ENCODE measurements around the gene PMM1.

PMM1 gene

DNA sequence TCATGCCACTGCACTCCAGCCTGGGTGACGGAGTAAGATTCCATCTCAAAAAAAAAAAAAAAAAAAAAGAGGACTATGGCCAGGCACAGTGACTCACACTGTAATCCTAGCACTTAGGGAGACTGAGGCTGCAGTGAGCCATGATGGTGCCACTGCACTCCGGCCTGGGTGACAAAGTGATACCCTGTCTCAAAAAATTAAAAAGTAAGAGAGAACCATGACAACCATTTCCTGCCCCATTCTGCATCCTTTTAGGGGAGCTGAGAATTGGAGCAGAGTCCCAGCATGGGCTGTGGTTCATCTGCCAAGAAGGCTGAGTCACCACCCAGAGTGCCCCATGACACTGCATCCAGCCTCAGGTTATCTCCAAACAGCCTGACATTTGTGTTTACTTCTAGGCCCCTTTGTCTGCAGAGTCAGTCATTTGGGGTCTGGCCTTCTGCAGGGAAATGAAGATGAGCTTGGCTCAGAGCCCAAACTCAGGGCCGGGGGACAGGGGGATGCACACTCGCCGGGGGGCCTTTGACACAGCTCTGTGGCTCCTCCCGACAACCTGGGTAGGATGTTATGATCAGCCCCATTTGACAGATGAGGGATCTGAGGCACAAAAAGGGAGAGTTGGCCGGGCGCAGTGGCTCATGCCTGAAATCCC lies 24.1 kb downstream of the PMM1 start:
- Histone ChIP-seq H3K27me3 (ENCODE audit: insufficient read depth, poor library complexity, severe bottlenecking) (no peaks in the 10 kb centered on the region), H3K4me3 (replicated peaks; ENCODE audit: insufficient read depth, low read length) (no peak overlapping the region), H3K27ac (replicated peaks) (no peak overlapping the region)
- TF ChIP-seq, protein P1, sequence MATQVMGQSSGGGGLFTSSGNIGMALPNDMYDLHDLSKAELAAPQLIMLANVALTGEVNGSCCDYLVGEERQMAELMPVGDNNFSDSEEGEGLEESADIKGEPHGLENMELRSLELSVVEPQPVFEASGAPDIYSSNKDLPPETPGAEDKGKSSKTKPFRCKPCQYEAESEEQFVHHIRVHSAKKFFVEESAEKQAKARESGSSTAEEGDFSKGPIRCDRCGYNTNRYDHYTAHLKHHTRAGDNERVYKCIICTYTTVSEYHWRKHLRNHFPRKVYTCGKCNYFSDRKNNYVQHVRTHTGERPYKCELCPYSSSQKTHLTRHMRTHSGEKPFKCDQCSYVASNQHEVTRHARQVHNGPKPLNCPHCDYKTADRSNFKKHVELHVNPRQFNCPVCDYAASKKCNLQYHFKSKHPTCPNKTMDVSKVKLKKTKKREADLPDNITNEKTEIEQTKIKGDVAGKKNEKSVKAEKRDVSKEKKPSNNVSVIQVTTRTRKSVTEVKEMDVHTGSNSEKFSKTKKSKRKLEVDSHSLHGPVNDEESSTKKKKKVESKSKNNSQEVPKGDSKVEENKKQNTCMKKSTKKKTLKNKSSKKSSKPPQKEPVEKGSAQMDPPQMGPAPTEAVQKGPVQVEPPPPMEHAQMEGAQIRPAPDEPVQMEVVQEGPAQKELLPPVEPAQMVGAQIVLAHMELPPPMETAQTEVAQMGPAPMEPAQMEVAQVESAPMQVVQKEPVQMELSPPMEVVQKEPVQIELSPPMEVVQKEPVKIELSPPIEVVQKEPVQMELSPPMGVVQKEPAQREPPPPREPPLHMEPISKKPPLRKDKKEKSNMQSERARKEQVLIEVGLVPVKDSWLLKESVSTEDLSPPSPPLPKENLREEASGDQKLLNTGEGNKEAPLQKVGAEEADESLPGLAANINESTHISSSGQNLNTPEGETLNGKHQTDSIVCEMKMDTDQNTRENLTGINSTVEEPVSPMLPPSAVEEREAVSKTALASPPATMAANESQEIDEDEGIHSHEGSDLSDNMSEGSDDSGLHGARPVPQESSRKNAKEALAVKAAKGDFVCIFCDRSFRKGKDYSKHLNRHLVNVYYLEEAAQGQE (IDR thresholded peaks at IDR 0.05; ENCODE audit: insufficient replicate concordance, low read depth) = no peak
- no peak for TF ChIP-seq GABPA (IDR thresholded peaks at IDR 0.05; ENCODE audit: low read depth)
- no peak for TF ChIP-seq POLR2AphosphoS5 (IDR thresholded peaks at IDR 0.05; ENCODE audit: low read depth)
- TF ChIP-seq, protein P2, sequence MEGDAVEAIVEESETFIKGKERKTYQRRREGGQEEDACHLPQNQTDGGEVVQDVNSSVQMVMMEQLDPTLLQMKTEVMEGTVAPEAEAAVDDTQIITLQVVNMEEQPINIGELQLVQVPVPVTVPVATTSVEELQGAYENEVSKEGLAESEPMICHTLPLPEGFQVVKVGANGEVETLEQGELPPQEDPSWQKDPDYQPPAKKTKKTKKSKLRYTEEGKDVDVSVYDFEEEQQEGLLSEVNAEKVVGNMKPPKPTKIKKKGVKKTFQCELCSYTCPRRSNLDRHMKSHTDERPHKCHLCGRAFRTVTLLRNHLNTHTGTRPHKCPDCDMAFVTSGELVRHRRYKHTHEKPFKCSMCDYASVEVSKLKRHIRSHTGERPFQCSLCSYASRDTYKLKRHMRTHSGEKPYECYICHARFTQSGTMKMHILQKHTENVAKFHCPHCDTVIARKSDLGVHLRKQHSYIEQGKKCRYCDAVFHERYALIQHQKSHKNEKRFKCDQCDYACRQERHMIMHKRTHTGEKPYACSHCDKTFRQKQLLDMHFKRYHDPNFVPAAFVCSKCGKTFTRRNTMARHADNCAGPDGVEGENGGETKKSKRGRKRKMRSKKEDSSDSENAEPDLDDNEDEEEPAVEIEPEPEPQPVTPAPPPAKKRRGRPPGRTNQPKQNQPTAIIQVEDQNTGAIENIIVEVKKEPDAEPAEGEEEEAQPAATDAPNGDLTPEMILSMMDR (IDR thresholded peaks at IDR 0.05; ENCODE audit: insufficient read depth, low read length) = no peak
- no peak for TF ChIP-seq SPI1 (IDR thresholded peaks at IDR 0.05; ENCODE audit: borderline replicate concordance, low read depth)
- no peak for DNase-seq (ENCODE audit: low read depth in 1 of 2, low spot score in 1 of 2)

DNA sequence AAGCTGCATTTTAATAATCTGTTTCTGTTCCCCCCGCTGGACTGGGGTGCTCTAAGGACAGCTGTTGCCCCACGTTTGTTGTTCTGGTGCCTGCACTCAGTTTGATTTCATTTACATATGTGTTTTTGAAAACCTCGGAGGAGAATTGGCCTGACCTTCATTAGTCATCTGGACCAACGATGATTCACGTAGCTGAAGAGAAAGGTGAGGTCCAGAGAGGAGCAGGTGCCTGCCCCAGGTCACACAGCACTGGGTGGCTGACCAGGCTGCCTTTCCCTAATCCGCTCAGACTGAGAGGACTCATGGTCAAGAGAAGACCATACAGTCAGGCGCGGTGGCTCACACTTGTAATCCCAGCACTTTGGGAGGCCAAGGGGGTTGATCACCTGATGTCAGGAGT lies 25.1 kb downstream of the PMM1 start:
- peaks cover 6% of the 10 kb centered on the region for H3K27me3 ChIP-seq (ENCODE audit: insufficient read depth, poor library complexity, severe bottlenecking)
- TF ChIP-seq, protein P1 (IDR thresholded peaks at IDR 0.05; ENCODE audit: insufficient replicate concordance, low read depth) = no peak
- TF ChIP-seq GABPA (IDR thresholded peaks at IDR 0.05; ENCODE audit: low read depth) (no peak), POLR2AphosphoS5 (IDR thresholded peaks at IDR 0.05; ENCODE audit: low read depth) (no peak), SPI1 (IDR thresholded peaks at IDR 0.05; ENCODE audit: borderline replicate concordance, low read depth) (no peak)
- TF ChIP-seq, protein P2 (IDR thresholded peaks at IDR 0.05; ENCODE audit: insufficient read depth, low read length) = no peak
- H3K4me3 ChIP-seq (replicated peaks; ENCODE audit: insufficient read depth, low read length) = no peak overlapping the region
- H3K27ac ChIP-seq (replicated peaks) = no peak overlapping the region
- no peak for DNase-seq (ENCODE audit: low read depth in 1 of 2, low spot score in 1 of 2)

DNA sequence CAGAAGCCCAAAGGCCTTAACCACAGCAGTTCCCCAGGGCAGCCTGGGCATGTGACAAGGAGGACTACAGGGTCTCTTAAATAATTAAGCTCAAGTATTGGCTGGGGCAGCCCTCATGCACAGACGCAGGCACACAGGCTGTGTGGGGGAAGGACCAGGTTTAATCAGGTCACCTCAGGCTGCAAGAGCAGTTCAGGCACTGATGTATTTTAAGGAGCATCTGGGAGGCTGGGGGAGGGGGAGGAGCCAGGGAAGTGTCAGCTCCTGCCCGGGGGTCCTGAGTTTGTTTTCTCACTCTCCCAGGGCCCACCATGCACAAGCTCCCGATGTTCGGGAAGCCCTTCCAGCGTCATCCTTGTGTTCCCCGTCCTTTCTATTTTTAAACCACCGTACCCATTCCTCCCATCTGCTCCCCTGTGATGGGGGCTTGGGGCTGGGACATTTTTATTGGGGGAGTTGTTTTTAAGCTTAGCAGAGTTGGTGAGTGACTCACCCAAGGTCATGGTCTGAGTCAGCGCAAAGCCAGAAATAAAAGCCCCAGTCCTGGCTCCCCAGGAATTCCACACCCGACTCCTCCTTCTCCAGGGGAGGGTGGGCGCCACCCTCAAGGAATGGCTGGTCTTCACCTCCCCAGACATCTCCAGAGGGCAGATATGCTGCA lies 26.5 kb downstream of the PMM1 start:
- no peak for DNase-seq (ENCODE audit: low read depth in 1 of 2, low spot score in 1 of 2)
- no peak overlapping the region for H3K27ac ChIP-seq (replicated peaks)
- TF ChIP-seq, protein P1 (IDR thresholded peaks at IDR 0.05; ENCODE audit: insufficient replicate concordance, low read depth) = no peak
- TF ChIP-seq SPI1 (IDR thresholded peaks at IDR 0.05; ENCODE audit: borderline replicate concordance, low read depth) (no peak), POLR2AphosphoS5 (IDR thresholded peaks at IDR 0.05; ENCODE audit: low read depth) (no peak), GABPA (IDR thresholded peaks at IDR 0.05; ENCODE audit: low read depth) (no peak)
- TF ChIP-seq, protein P2 (IDR thresholded peaks at IDR 0.05; ENCODE audit: insufficient read depth, low read length) = no peak
- peaks cover 12% of the 10 kb centered on the region for H3K27me3 ChIP-seq (ENCODE audit: insufficient read depth, poor library complexity, severe bottlenecking)
- no peak overlapping the region for H3K4me3 ChIP-seq (replicated peaks; ENCODE audit: insufficient read depth, low read length)
